GM12865 (cell line): ENCODE data around the gene HIVEP2.

ENCODE experiments used
- DNase-seq: peaks from one replicate; pipeline ENCODE4 v3.0.0; 2010; ENCODE audit warnings: low read depth
- H3K4me3 ChIP-seq: 2 replicates; pipeline ENCODE4 v1.5.1; 2011; ENCODE audit warnings: mild to moderate bottlenecking, low read depth, low read length, control low read depth
- CTCF ChIP-seq: IDR thresholded peaks from 2 replicates; pipeline ENCODE4 v1.5.1; 2011; ENCODE audit warnings: low read length, control low read depth, low read depth, inconsistent platforms; ENCODE audit not compliant: insufficient read depth; ENCODE audit errors: missing control alignments

The HIVEP2 gene

GRCh38 chr6:142744836-142745235, 200.1 kb downstream of the HIVEP2 start:
- no peak for DNase-seq
- no peak overlapping the region for H3K4me3 ChIP-seq
- no peak for TF ChIP-seq CTCF

GRCh38 chr6:142740449-142740848, 204.5 kb downstream of the HIVEP2 start:
- DNase-seq: no peak
- no peak for TF ChIP-seq CTCF
- no peak overlapping the region for H3K4me3 ChIP-seq

GRCh38 chr6:142738731-142739130, 206.2 kb downstream of the HIVEP2 start:
- H3K4me3 ChIP-seq: no peak overlapping the region
- DNase-seq: no peak
- no peak for TF ChIP-seq CTCF

- DNase-seq: no peak
- no peak for TF ChIP-seq CTCF
- H3K4me3 ChIP-seq: no peak overlapping the region
Measured at GRCh38 chr6:142738035-142738396, 207.0 kb downstream of the HIVEP2 start.

GRCh38 chr6:142737368-142738034, 207.5 kb downstream of the HIVEP2 start:
- TF ChIP-seq CTCF: no peak
- no peak overlapping the region for H3K4me3 ChIP-seq
- no peak for DNase-seq

DNA sequence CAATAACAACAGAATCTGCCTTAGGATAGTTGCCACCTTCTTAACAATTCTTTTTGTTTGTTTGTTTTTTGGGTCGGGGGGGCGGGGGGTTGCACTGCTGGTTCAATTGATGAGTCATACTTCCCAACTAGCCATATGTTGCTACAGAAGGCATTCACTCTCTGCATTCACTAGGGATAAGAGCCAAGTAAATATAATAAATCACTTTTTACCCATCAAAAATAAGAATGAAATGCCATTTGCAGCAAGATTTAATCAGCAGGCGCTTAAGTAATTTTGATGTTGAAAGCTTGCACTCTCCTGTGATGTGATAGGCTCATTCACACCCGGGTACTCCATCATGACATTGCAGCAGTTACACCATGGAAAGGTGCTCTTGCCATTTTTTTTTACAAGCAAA, 209.8 kb downstream of the HIVEP2 start:
- H3K4me3 ChIP-seq: no peak overlapping the region
- no peak for DNase-seq
- no peak for TF ChIP-seq CTCF

- TF ChIP-seq CTCF: no peak
- no peak overlapping the region for H3K4me3 ChIP-seq
- DNase-seq: no peak
Measured at GRCh38 chr6:142732790-142733189, 212.2 kb downstream of the HIVEP2 start.
